ENCODE data around the gene PTPRF.

Gene PTPRF

GRCh38 chr1:43510621-43511020 lies 20.1 kb upstream of the PTPRF start:
- Histone ChIP-seq H3K9me3 (ENCODE audit: severe bottlenecking) (no peaks in the 10 kb centered on the region), H3K36me3 (no peaks in the 10 kb centered on the region), H3K4me3 (ENCODE audit: low read depth, low read length) (no peak overlapping the region), H3K27me3 (ENCODE audit: insufficient read depth, low read depth, severe bottlenecking) (no peaks in the 10 kb centered on the region), H3K27ac (no peak overlapping the region)
- no peak for TF ChIP-seq CTCF (IDR thresholded peaks at IDR 0.05; ENCODE audit: low read depth, low read length)
- no peak for DNase-seq

- Histone ChIP-seq H3K9me3 (ENCODE audit: severe bottlenecking) (no peaks in the 10 kb centered on the region), H3K27me3 (ENCODE audit: insufficient read depth, low read depth, severe bottlenecking) (no peaks in the 10 kb centered on the region), H3K4me3 (ENCODE audit: low read depth, low read length) (no peak overlapping the region), H3K36me3 (no peaks in the 10 kb centered on the region), H3K27ac (no peak overlapping the region)
- no peak for DNase-seq
- TF ChIP-seq CTCF (IDR thresholded peaks at IDR 0.05; ENCODE audit: low read depth, low read length), result no peak
These were observed 19.3 kb upstream of the PTPRF start for GRCh38 chr1:43511394-43511793.

DNA sequence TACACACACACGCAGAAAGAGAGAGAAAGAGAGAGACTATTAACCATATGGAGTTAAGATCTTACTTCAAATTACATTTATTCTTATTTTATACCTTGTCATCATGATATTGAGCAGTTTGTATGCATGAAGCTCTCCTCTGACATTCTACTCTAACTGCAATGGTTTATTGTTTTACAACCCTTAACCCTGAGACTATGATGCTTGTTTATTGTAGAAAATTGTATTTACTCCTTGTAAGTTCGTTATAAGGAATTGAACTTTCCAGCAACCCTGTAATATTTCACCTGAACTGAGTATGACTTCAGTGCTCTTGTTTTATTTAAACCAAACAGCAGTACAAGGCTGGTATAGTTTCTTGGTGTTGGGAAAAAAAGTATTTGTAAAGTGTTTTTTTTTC lies 18.6 kb upstream of the PTPRF start:
- Histone ChIP-seq H3K27ac (no peak overlapping the region), H3K4me3 (ENCODE audit: low read depth, low read length) (no peak overlapping the region), H3K36me3 (no peaks in the 10 kb centered on the region), H3K9me3 (ENCODE audit: severe bottlenecking) (no peaks in the 10 kb centered on the region), H3K27me3 (ENCODE audit: insufficient read depth, low read depth, severe bottlenecking) (no peaks in the 10 kb centered on the region)
- no peak for DNase-seq
- TF ChIP-seq CTCF (IDR thresholded peaks at IDR 0.05; ENCODE audit: low read depth, low read length), result no peak

DNA sequence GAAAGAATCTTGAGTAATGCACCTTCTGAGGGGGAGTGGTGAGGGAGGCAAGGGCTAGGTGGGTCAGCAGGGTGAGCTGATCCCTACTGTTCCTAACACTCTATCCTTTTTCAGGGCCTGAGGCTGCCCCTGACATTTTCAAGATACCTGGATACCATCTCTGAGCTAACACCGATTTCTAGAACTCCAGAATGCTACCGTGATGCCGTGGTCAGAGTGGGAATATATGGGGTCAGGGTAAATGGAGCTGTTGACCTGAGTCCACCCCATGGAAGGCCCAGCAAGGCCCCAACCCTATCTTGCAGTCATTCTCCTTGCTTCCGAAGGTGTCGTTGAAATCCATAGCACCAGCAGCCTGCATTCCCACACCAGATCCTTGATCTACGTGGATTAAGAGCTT lies 18.0 kb upstream of the PTPRF start:
- TF ChIP-seq CTCF (IDR thresholded peaks at IDR 0.05; ENCODE audit: low read depth, low read length), result no peak
- no peak overlapping the region for H3K4me3 ChIP-seq (ENCODE audit: low read depth, low read length)
- no peaks in the 10 kb centered on the region for H3K36me3 ChIP-seq
- no peaks in the 10 kb centered on the region for H3K9me3 ChIP-seq (ENCODE audit: severe bottlenecking)
- DNase-seq, result no peak
- H3K27me3 ChIP-seq (ENCODE audit: insufficient read depth, low read depth, severe bottlenecking), result no peaks in the 10 kb centered on the region
- no peak overlapping the region for H3K27ac ChIP-seq

GRCh38 chr1:43513471-43514173 lies 17.1 kb upstream of the PTPRF start:
- H3K36me3 ChIP-seq, result no peaks in the 10 kb centered on the region
- no peak for DNase-seq
- no peak for TF ChIP-seq CTCF (IDR thresholded peaks at IDR 0.05; ENCODE audit: low read depth, low read length)
- no peak overlapping the region for H3K27ac ChIP-seq
- H3K9me3 ChIP-seq (ENCODE audit: severe bottlenecking), result no peaks in the 10 kb centered on the region
- H3K4me3 ChIP-seq (ENCODE audit: low read depth, low read length), result no peak overlapping the region
- H3K27me3 ChIP-seq (ENCODE audit: insufficient read depth, low read depth, severe bottlenecking), result no peaks in the 10 kb centered on the region

Measured in WERI-Rb-1 (cell line).